ENCODE results near the gene COL4A3.

GRCh38 chr2:227325839-227326195 is 161.4 kb downstream of the COL4A3 start:
- TF ChIP-seq CTCF (conservative IDR thresholded peaks at IDR 0.05 in 1 of 2, IDR thresholded peaks at IDR 0.05 in 1 of 2; ENCODE audit: extremely low read depth in 1 of 2, insufficient read depth in 1 of 2, low read depth in 1 of 2, low read length in 2 of 2) (no peak), EZH2 (IDR thresholded peaks at IDR 0.05; ENCODE audit: borderline replicate concordance, low read length) (no peak)
